Skeletal muscle cell (primary cell): ENCODE measurements around the gene IGFBPL1.
"Not testable (repeated sequence)": the region's sequence is repeated elsewhere in the genome, so short reads cannot be mapped to it uniquely, and the experiment has no call there.

ENCODE experiments used
- DNase-seq: peaks from one replicate; pipeline ENCODE4 v3.0.0-alpha.2; 2010; ENCODE audit warnings: low read depth
- H3K4me3 ChIP-seq: 2 replicates; pipeline ENCODE4 v1.5.1; 2011; ENCODE audit warnings: low read depth, mild to moderate bottlenecking, control low read depth, low read length, moderate library complexity

The IGFBPL1 gene

GRCh38 chr9:38423973-38424843 is at the start of gene IGFBPL1:
TSS of gene IGFBPL1 (minus strand) at chr9:38424454. CDS start at chr9:38424424, 30 bp downstream.
- no peak for DNase-seq
- H3K4me3 ChIP-seq, result peak within 1 kb of the TSS; percentile 35

- not testable (repeated sequence) for H3K4me3 ChIP-seq, DNase-seq
Measured at GRCh38 chr9:38472583-38473249, 48.5 kb upstream of the IGFBPL1 start.

GRCh38 chr9:38467404-38467803 is 43.1 kb upstream of the IGFBPL1 start:
- no peak overlapping the region for H3K4me3 ChIP-seq
- no peak for DNase-seq

- DNase-seq, result no peak
- H3K4me3 ChIP-seq, result no peak overlapping the region
Measured at GRCh38 chr9:38453835-38454234, 29.6 kb upstream of the IGFBPL1 start.

GRCh38 chr9:38451162-38451561 is 26.9 kb upstream of the IGFBPL1 start:
- H3K4me3 ChIP-seq, result no peak overlapping the region
- no peak for DNase-seq

GRCh38 chr9:38447703-38448102 is 23.4 kb upstream of the IGFBPL1 start:
- no peak overlapping the region for H3K4me3 ChIP-seq
- no peak for DNase-seq

- no peak overlapping the region for H3K4me3 ChIP-seq
- DNase-seq, result no peak
Measured at GRCh38 chr9:38445154-38446043, 21.1 kb upstream of the IGFBPL1 start.

GRCh38 chr9:38443597-38443996 is 19.3 kb upstream of the IGFBPL1 start:
- DNase-seq, result no peak

GRCh38 chr9:38443181-38443580 is 18.9 kb upstream of the IGFBPL1 start:
- H3K4me3 ChIP-seq, result no peak overlapping the region
- DNase-seq, result no peak

More at GRCh38 chr9:38443597-38443996, 19.3 kb upstream of the IGFBPL1 start:
- H3K4me3 ChIP-seq, result no peak overlapping the region

GRCh38 chr9:38442473-38443096 is 18.3 kb upstream of the IGFBPL1 start:
- DNase-seq, result no peak
- no peak overlapping the region for H3K4me3 ChIP-seq

GRCh38 chr9:38441347-38442085 is 17.3 kb upstream of the IGFBPL1 start:
- H3K4me3 ChIP-seq, result no peak overlapping the region
- no peak for DNase-seq

GRCh38 chr9:38440516-38440915 is 16.3 kb upstream of the IGFBPL1 start:
- no peak overlapping the region for H3K4me3 ChIP-seq
- DNase-seq, result no peak

- H3K4me3 ChIP-seq, result no peak overlapping the region
- DNase-seq, result no peak
Measured at GRCh38 chr9:38439916-38440301, 15.7 kb upstream of the IGFBPL1 start.

GRCh38 chr9:38439291-38439915 is 15.1 kb upstream of the IGFBPL1 start:
- H3K4me3 ChIP-seq, result no peak overlapping the region
- DNase-seq, result no peak

GRCh38 chr9:38437193-38437823 is 13.1 kb upstream of the IGFBPL1 start:
- no peak for DNase-seq
- no peak overlapping the region for H3K4me3 ChIP-seq

- no peak for DNase-seq
- no peak overlapping the region for H3K4me3 ChIP-seq
Measured at GRCh38 chr9:38436708-38437107, 12.5 kb upstream of the IGFBPL1 start.

- no peak overlapping the region for H3K4me3 ChIP-seq
- no peak for DNase-seq
Measured at GRCh38 chr9:38435521-38435920, 11.3 kb upstream of the IGFBPL1 start.

- no peak for DNase-seq
- H3K4me3 ChIP-seq, result no peak overlapping the region
Measured at GRCh38 chr9:38434853-38435252, 10.6 kb upstream of the IGFBPL1 start.
